Liver (tissue), 9 donors: ENCODE results near the gene BEX4. TPM values are rescaled to one million over a fixed set of nuclear protein-coding genes. Genes with fewer than 3 reads are reported as not detected.
"Not testable (repeated sequence)": the region's sequence is repeated elsewhere in the genome, so short reads cannot be mapped to it uniquely, and the experiment has no call there.

ENCODE experiments used
- DNase-seq: peaks from one replicate; pipeline ENCODE4 v3.0.0-alpha.2; 2017; ENCODE audit warnings: low spot score
- H3K27ac ChIP-seq, 2 donors: one replicate each; pipeline ENCODE4 v1.7.0; 2013; ENCODE audit warnings: inconsistent platforms in 2 of 2, low read length in 2 of 2, control low read depth in 1 of 2, low read depth in 1 of 2, mild to moderate bottlenecking in 1 of 2
- H3K27me3 ChIP-seq, 4 donors: one replicate each; pipeline versions ENCODE4 v1.6.1 to v1.7.0; 2013; ENCODE audit warnings: low read length in 3 of 4, inconsistent platforms in 1 of 4, mild to moderate bottlenecking in 1 of 4, moderate library complexity in 1 of 4; ENCODE audit not compliant: control insufficient read depth in 4 of 4, insufficient read depth in 4 of 4
- H3K36me3 ChIP-seq, 4 donors: one replicate each; pipeline versions ENCODE4 v1.6.1 to v1.7.0; 2013; ENCODE audit warnings: low read length in 3 of 4, mild to moderate bottlenecking in 3 of 4, low read depth in 1 of 4, moderate library complexity in 1 of 4; ENCODE audit not compliant: control insufficient read depth in 4 of 4, insufficient read depth in 3 of 4
- H3K4me1 ChIP-seq, 4 donors: one replicate each; pipeline versions ENCODE4 v1.6.1 to v1.7.0; 2013; ENCODE audit warnings: low read length in 3 of 4, mild to moderate bottlenecking in 3 of 4, moderate library complexity in 1 of 4; ENCODE audit not compliant: control insufficient read depth in 4 of 4, insufficient read depth in 4 of 4
- H3K4me3 ChIP-seq, 3 donors: one replicate each; pipeline versions ENCODE4 v1.6.1 to v1.7.0; 2013; ENCODE audit warnings: low read length in 3 of 3, control low read depth in 1 of 3, low read depth in 1 of 3, mild to moderate bottlenecking in 1 of 3
- H3K9ac ChIP-seq, 2 donors: one replicate each; pipeline ENCODE4 v1.7.0; 2013; ENCODE audit warnings: low read length in 2 of 2, mild to moderate bottlenecking in 2 of 2, moderate library complexity in 2 of 2, control low read depth in 1 of 2, low read depth in 1 of 2
- H3K9me3 ChIP-seq, 4 donors: one replicate each; pipeline versions ENCODE4 v1.6.1 to v1.7.0; 2013; ENCODE audit warnings: low read length in 3 of 4; ENCODE audit not compliant: control insufficient read depth in 4 of 4
- ATF3 ChIP-seq: IDR thresholded peaks from 2 replicates; pipeline ENCODE4 v1.6.1; 2016; ENCODE audit warnings: antibody characterized with exemption
- CTCF ChIP-seq: fragments of 150-350 bp; IDR thresholded peaks from 2 replicates; pipeline ENCODE4 v1.5.1; 2017; ENCODE audit warnings: improper control_type of control experiment, low read depth, low read length; ENCODE audit not compliant: missing input control
- EGR1 ChIP-seq, 2 donors: IDR thresholded peaks; 2 replicates each; pipeline ENCODE4 v1.6.1; 2016 to 2018; ENCODE audit warnings: antibody characterized with exemption in 2 of 2, low read depth in 2 of 2
- FOXA1 ChIP-seq: IDR thresholded peaks from 2 replicates; pipeline ENCODE4 v1.6.1; 2016; ENCODE audit warnings: antibody characterized with exemption
- FOXA2 ChIP-seq: IDR thresholded peaks from 2 replicates; pipeline ENCODE4 v1.6.1; 2016; ENCODE audit warnings: antibody characterized with exemption
- HNF4A ChIP-seq, 2 donors: conservative IDR thresholded peaks; 2 replicates each; pipeline ENCODE4 v1.6.1; 2016; ENCODE audit warnings: antibody characterized with exemption in 2 of 2, mild to moderate bottlenecking in 2 of 2
- HNF4G ChIP-seq: IDR thresholded peaks from 2 replicates; pipeline ENCODE4 v1.6.1; 2016; ENCODE audit warnings: antibody characterized with exemption
- JUND ChIP-seq, 2 donors: IDR thresholded peaks; 2 replicates each; pipeline ENCODE4 v1.6.1; 2016; ENCODE audit warnings: antibody characterized with exemption in 2 of 2
- NR2F2 ChIP-seq: IDR thresholded peaks from 2 replicates; pipeline ENCODE4 v1.6.1; 2016; ENCODE audit warnings: antibody characterized with exemption
- RAD21 ChIP-seq, 2 donors: IDR thresholded peaks; 2 replicates each; pipeline ENCODE4 v1.6.1; 2016; ENCODE audit warnings: antibody characterized with exemption in 2 of 2, mild to moderate bottlenecking in 2 of 2
- RXRA ChIP-seq, 2 donors: IDR thresholded peaks; 2 replicates each; pipeline ENCODE4 v1.6.1; 2017 to 2018; ENCODE audit warnings: antibody characterized with exemption in 2 of 2, mild to moderate bottlenecking in 1 of 2
- SP1 ChIP-seq: IDR thresholded peaks from 2 replicates; pipeline ENCODE4 v1.6.1; 2018; ENCODE audit warnings: antibody characterized with exemption, mild to moderate bottlenecking
- TAF1 ChIP-seq: conservative IDR thresholded peaks from 2 replicates; pipeline ENCODE4 v1.6.1; 2016; ENCODE audit warnings: antibody characterized with exemption, mild to moderate bottlenecking
- YY1 ChIP-seq: IDR thresholded peaks from 2 replicates; pipeline ENCODE4 v1.6.1; 2016; ENCODE audit warnings: antibody characterized with exemption, mild to moderate bottlenecking
- ZBTB33 ChIP-seq: IDR thresholded peaks from 2 replicates; pipeline ENCODE4 v1.6.1; 2016; ENCODE audit warnings: antibody characterized with exemption
- WGBS: extraction: QIAGEN DNeasy Blood & Tissue Kit; methylation state at CpG from one replicate; pipeline ENCODE4 v1.1.7; 2013; 5-methylcytosine and 5-hydroxymethylcytosine counted together
- polyA plus RNA-seq, 2 donors: library from polyadenylated mRNA; stranded (reverse) in 1 of 2; unstranded in 1 of 2; fragments of 200-250 nt in 1 of 2; fragments of >200 nt in 1 of 2; fragmentation: Nextera tagmentation in 1 of 2; extraction: Ambion mirVana in 1 of 2; gene quantifications; one replicate each; pipeline versions ENCODE4 v1.2.1 to v1.2.3, GENCODE V29; 2013 to 2015
- total RNA-seq, 2 donors: library from RNA; depleted of rRNA; stranded (reverse); fragments of >200 nt; gene quantifications; one replicate each; pipeline ENCODE4 v1.2.3, GENCODE V29; 2014
- TF ChIP-seq, protein P1 (sequence below): IDR thresholded peaks from 2 replicates; pipeline ENCODE4 v1.6.1; 2016; ENCODE audit warnings: antibody characterized with exemption
- TF ChIP-seq, protein P2 (sequence below): IDR thresholded peaks from 2 replicates; pipeline ENCODE4 v1.6.1; 2016; ENCODE audit warnings: antibody characterized with exemption, mild to moderate bottlenecking
- donor health status: healthy.
- donor health status: healthy.
- donor health status: healthy.
- donor health status: healthy.
- donor health status: healthy.

The BEX4 gene
- total and polyA plus RNA-seq, 4 donors: 2.0 to 26.5 (median 7.5) TPM

- H3K36me3 ChIP-seq: no peaks in the 10 kb centered on the region
- no peaks in the 10 kb centered on the region for H3K4me1 ChIP-seq
- no peaks in the 10 kb centered on the region for H3K9me3 ChIP-seq
- H3K4me3 ChIP-seq: no peak overlapping the region
- TF ChIP-seq EGR1 (IDR thresholded peaks at IDR 0.05; ENCODE audit: low read depth in 2 of 2) (no peak), ATF3 (no peak), NR2F2 (no peak), FOXA2 (no peak), FOXA1 (no peak), CTCF (no peak), YY1 (no peak)
- TF ChIP-seq, protein P1, sequence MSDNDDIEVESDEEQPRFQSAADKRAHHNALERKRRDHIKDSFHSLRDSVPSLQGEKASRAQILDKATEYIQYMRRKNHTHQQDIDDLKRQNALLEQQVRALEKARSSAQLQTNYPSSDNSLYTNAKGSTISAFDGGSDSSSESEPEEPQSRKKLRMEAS: no peak
- TF ChIP-seq, protein P2, sequence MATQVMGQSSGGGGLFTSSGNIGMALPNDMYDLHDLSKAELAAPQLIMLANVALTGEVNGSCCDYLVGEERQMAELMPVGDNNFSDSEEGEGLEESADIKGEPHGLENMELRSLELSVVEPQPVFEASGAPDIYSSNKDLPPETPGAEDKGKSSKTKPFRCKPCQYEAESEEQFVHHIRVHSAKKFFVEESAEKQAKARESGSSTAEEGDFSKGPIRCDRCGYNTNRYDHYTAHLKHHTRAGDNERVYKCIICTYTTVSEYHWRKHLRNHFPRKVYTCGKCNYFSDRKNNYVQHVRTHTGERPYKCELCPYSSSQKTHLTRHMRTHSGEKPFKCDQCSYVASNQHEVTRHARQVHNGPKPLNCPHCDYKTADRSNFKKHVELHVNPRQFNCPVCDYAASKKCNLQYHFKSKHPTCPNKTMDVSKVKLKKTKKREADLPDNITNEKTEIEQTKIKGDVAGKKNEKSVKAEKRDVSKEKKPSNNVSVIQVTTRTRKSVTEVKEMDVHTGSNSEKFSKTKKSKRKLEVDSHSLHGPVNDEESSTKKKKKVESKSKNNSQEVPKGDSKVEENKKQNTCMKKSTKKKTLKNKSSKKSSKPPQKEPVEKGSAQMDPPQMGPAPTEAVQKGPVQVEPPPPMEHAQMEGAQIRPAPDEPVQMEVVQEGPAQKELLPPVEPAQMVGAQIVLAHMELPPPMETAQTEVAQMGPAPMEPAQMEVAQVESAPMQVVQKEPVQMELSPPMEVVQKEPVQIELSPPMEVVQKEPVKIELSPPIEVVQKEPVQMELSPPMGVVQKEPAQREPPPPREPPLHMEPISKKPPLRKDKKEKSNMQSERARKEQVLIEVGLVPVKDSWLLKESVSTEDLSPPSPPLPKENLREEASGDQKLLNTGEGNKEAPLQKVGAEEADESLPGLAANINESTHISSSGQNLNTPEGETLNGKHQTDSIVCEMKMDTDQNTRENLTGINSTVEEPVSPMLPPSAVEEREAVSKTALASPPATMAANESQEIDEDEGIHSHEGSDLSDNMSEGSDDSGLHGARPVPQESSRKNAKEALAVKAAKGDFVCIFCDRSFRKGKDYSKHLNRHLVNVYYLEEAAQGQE: no peak
- no peak for DNase-seq
- WGBS: 58% methylated on average over 39 of the region's 39 CpGs
- H3K27me3 ChIP-seq: peaks cover 0 to 3% (median 0%) of the 10 kb centered on the region in 4 donors
- no peak overlapping the region for H3K9ac ChIP-seq
- no peak overlapping the region for H3K27ac ChIP-seq
Measured at GRCh38 chrX:103220511-103221323, 5.8 kb downstream of the BEX4 start.

GRCh38 chrX:103225918-103226317 lies 11.0 kb downstream of the BEX4 start:
- H3K27me3 ChIP-seq, H3K9me3 ChIP-seq, DNase-seq, H3K4me3 ChIP-seq, H3K27ac ChIP-seq, H3K9ac ChIP-seq, H3K36me3 ChIP-seq, H3K4me1 ChIP-seq: not testable (repeated sequence)
- WGBS: 88% methylated on average over 4 of the region's 4 CpGs

- H3K27ac ChIP-seq: no peak overlapping the region
- WGBS: 79% methylated on average over 2 of the region's 2 CpGs
- TF ChIP-seq HNF4A (conservative IDR thresholded peaks at IDR 0.05) (no peak), TAF1 (no peak), JUND (IDR thresholded peaks at IDR 0.05) (no peak), SP1 (no peak), FOXA2 (no peak), ZBTB33 (no peak), RXRA (IDR thresholded peaks at IDR 0.05) (no peak), RAD21 (IDR thresholded peaks at IDR 0.05) (no peak), EGR1 (IDR thresholded peaks at IDR 0.05; ENCODE audit: low read depth in 2 of 2) (no peak), HNF4G (no peak)
- no peak overlapping the region for H3K9ac ChIP-seq
- no peak overlapping the region for H3K4me3 ChIP-seq
- no peaks in the 10 kb centered on the region for H3K9me3 ChIP-seq
- no peaks in the 10 kb centered on the region for H3K4me1 ChIP-seq
- no peak for DNase-seq
- no peaks in the 10 kb centered on the region for H3K36me3 ChIP-seq
- no peaks in the 10 kb centered on the region for H3K27me3 ChIP-seq
Measured at GRCh38 chrX:103233263-103233662, 18.4 kb downstream of the BEX4 start.
